PC-9 (cell line): ENCODE measurements around the gene MAFG. TPM values are rescaled to one million over a fixed set of nuclear protein-coding genes. Genes with fewer than 3 reads are reported as not detected.

Experiments
- BruUV-seq: library from RNA; stranded (reverse); fragments of 400-500 nt; replicated peaks from 2 replicates; lab custom pipeline; 2021; lab: Mats Ljungman, UMichigan
- CTCF ChIA-PET: fragments of 300-600 bp; sonication (Branson Sonifier 250); formaldehyde crosslinking; loops from one replicate; lab custom pipeline; 2022; ENCODE audit warnings: antibody characterized with exemption; lab: Charles Lee
- POLR2A ChIA-PET: fragments of 300-600 bp; sonication (Branson Sonifier 250); formaldehyde crosslinking; loops from one replicate; lab custom pipeline; 2022; ENCODE audit warnings: antibody characterized with exemption; ENCODE audit not compliant: unreplicated experiment; lab: Charles Lee
- DNase-seq, 2 experiments: peaks; one replicate each; pipeline versions ENCODE4 v3.0.0 to v3.0.0-alpha.2; 2015 to 2022; ENCODE audit warnings: mixed read lengths in 1 of 2
- H2AFZ ChIP-seq: fragments of 200-600 bp; sonication (generic); 2 replicates; pipeline ENCODE4 v1.8.1; 2017; ENCODE audit warnings: antibody characterized with exemption
- H3F3A ChIP-seq: fragments of 200-600 bp; sonication (generic); 2 replicates; pipeline ENCODE4 v1.8.1; 2017; ENCODE audit warnings: antibody characterized with exemption, mild to moderate bottlenecking, low read depth; ENCODE audit not compliant: insufficient read depth
- H3K27ac ChIP-seq: fragments of 200-600 bp; sonication (generic); 2 replicates; pipeline ENCODE4 v1.6.1; 2016; ENCODE audit warnings: mixed run types
- H3K27me3 ChIP-seq: fragments of 200-600 bp; sonication (generic); 2 replicates; pipeline ENCODE4 v1.6.1; 2016; ENCODE audit warnings: low read depth, mixed run types; ENCODE audit not compliant: insufficient read depth
- H3K36me3 ChIP-seq: fragments of 200-600 bp; sonication (generic); 2 replicates; pipeline ENCODE4 v1.6.1; 2016; ENCODE audit warnings: low read depth, mixed run types
- H3K4me1 ChIP-seq: fragments of 200-600 bp; sonication (generic); replicated peaks from 2 replicates; pipeline ENCODE4 v1.6.1; 2016; ENCODE audit warnings: mixed run types; ENCODE audit not compliant: insufficient read depth
- H3K4me2 ChIP-seq: fragments of 200-600 bp; sonication (generic); 2 replicates; pipeline ENCODE4 v1.6.1; 2017; ENCODE audit warnings: mixed run types
- H3K4me3 ChIP-seq: fragments of 200-600 bp; sonication (generic); 2 replicates; pipeline ENCODE4 v1.6.1; 2016; ENCODE audit warnings: mixed run types
- H3K79me2 ChIP-seq: fragments of 200-600 bp; sonication (generic); 2 replicates; pipeline ENCODE4 v1.6.1; 2017; ENCODE audit warnings: low read depth, mixed run types
- H3K9me2 ChIP-seq: fragments of 200-600 bp; sonication (generic); 2 replicates; pipeline ENCODE4 v1.8.1; 2017; ENCODE audit warnings: mild to moderate bottlenecking; ENCODE audit not compliant: insufficient read depth
- H3K9me3 ChIP-seq: fragments of 200-600 bp; sonication (generic); 2 replicates; pipeline ENCODE4 v1.8.1; 2016; ENCODE audit warnings: low read depth; ENCODE audit not compliant: insufficient read depth
- H4K20me1 ChIP-seq: fragments of 200-600 bp; sonication (generic); 2 replicates; pipeline ENCODE4 v1.8.1; 2017; ENCODE audit not compliant: insufficient read depth
- CTCF ChIP-seq: fragments of 200-600 bp; sonication (generic); conservative IDR thresholded peaks from 2 replicates; pipeline ENCODE4 v1.6.1; 2017; ENCODE audit warnings: mixed run types, antibody characterized with exemption, mild to moderate bottlenecking, moderate library complexity
- EZH2 ChIP-seq: fragments of 200-600 bp; sonication (generic); IDR thresholded peaks from 2 replicates; pipeline ENCODE4 v1.8.0; 2017; ENCODE audit warnings: antibody characterized with exemption, low read depth
- intact Hi-C: fragments of 100-400 bp; cut with micrococcal nuclease; formaldehyde crosslinking; loops from one replicate; pipeline ENCODE4 v1.10.0; 2022; ENCODE audit not compliant: unreplicated experiment
- total RNA-seq: library from RNA; stranded (reverse); gene quantifications from 2 replicates; pipeline ENCODE4 v1.2.3, GENCODE V29; 2021

Gene MAFG
- total RNA-seq, 1 experiment from 2014 or later: 79.5 TPM

DNA sequence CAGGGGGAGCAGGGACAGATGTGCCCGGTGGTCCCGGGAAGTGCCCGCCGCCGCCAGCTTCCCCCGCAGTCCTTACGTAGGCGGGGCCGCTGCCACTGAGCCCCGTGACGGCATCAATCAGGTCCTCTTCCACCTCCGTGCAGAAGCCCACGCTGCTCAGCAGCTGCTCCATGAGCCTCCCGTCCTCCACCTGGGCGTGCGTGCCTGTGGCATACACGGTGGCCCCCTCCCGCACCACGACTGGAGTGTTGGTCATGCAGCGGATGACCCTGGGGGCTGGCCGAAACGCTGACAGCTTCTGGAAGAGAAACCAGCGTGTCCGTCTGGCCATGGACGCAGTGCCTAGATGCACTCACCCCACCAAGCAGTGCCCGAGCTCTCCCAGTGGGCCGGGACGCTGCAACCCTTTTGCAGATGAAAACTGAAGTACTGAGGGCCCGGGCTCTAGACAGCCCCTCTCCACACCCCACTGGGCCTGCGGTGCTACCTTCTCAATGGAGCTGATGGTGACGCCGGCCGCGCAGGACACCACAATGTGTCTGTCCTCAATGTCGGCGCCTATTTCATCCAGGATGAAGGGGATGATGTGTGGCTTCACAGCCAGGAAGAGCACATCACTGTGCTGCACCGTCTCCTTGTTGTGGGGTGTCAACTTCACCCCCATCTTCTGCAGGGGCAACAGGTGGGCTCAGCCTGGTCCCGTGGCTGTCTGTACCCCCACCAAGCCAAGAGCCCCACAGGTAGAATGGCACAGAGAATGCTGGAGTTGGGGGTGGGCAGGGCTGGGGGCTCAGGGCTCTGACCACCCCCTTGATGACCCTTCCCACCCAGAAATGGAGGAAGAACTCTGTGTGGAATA is 7.5 kb upstream of the MAFG start:
- POLR2A ChIA-PET: interaction anchor here (0.6 kb wide), 1 partner anchor 411 kb away, joined by 3 read pairs; no protein-coding TSS in a partner anchor
- intact Hi-C loops: no loop called here
- no peaks in the 10 kb centered on the region for H3K36me3 ChIP-seq
- H3K9me2 ChIP-seq: no peaks in the 10 kb centered on the region
- no peaks in the 10 kb centered on the region for H4K20me1 ChIP-seq
- no peaks in the 10 kb centered on the region for H3K27me3 ChIP-seq
- H3K79me2 ChIP-seq: no peaks in the 10 kb centered on the region
- CTCF ChIA-PET: no interaction called here
- no peak overlapping the region; the same call in 1 of the 2 replicates for H3K4me2 ChIP-seq
- BruUV-seq: no TSS peak
- H3K9me3 ChIP-seq: no peaks in the 10 kb centered on the region
- TF ChIP-seq CTCF (no peak), EZH2 (no peak)
- H3K4me3 ChIP-seq: no peak overlapping the region
- no peaks in the 10 kb centered on the region; the same call in 1 of the 2 replicates for H3F3A ChIP-seq
- no peak overlapping the region for H2AFZ ChIP-seq
- H3K27ac ChIP-seq: no peak overlapping the region
- DNase-seq: no peak
- H3K4me1 ChIP-seq: no peaks in the 10 kb centered on the region

- H3K4me3 ChIP-seq: no peak overlapping the region
- no peaks in the 10 kb centered on the region for H3K36me3 ChIP-seq
- no peaks in the 10 kb centered on the region; the same call in 1 of the 2 replicates for H3F3A ChIP-seq
- H3K27me3 ChIP-seq: no peaks in the 10 kb centered on the region
- BruUV-seq: no TSS peak
- no peak overlapping the region for H3K4me2 ChIP-seq
- H3K27ac ChIP-seq: no peak overlapping the region
- no peaks in the 10 kb centered on the region for H3K9me2 ChIP-seq
- intact Hi-C loops: no loop called here
- ChIA-PET CTCF (no interaction called here), POLR2A (interaction anchor here (0.6 kb wide), 1 partner anchor 412 kb away, joined by 3 read pairs; no protein-coding TSS in a partner anchor)
- TF ChIP-seq CTCF: no peak
- no peak for TF ChIP-seq EZH2
- H3K79me2 ChIP-seq: no peaks in the 10 kb centered on the region
- H2AFZ ChIP-seq: no peak overlapping the region
- H4K20me1 ChIP-seq: no peaks in the 10 kb centered on the region
- H3K4me1 ChIP-seq: no peaks in the 10 kb centered on the region
- DNase-seq: no peak
- no peaks in the 10 kb centered on the region for H3K9me3 ChIP-seq
These were observed 6.7 kb upstream of the MAFG start for GRCh38 chr17:81934098-81934757.

- TF ChIP-seq CTCF: no peak
- TF ChIP-seq EZH2: no peak
- Histone ChIP-seq H3K27ac (no peak overlapping the region), H3K9me3 (no peaks in the 10 kb centered on the region), H3K4me1 (peaks cover 4% of the 10 kb centered on the region; the same call in 1 of the 2 replicates), H4K20me1 (no peaks in the 10 kb centered on the region), H3K36me3 (no peaks in the 10 kb centered on the region), H3K4me3 (no peak overlapping the region), H2AFZ (no peak overlapping the region), H3K9me2 (no peaks in the 10 kb centered on the region), H3F3A (no peaks in the 10 kb centered on the region; the same call in 1 of the 2 replicates), H3K27me3 (no peaks in the 10 kb centered on the region), H3K4me2 (no peak overlapping the region), H3K79me2 (no peaks in the 10 kb centered on the region)
- BruUV-seq: no TSS peak
- ChIA-PET POLR2A (interaction anchor here (0.5 to 0.6 kb wide), 2 partner anchors 89 to 202 kb away, joined by 3 to 14 read pairs; partner anchors contain the start of gene CENPX), CTCF (no interaction called here)
- intact Hi-C loops: no loop called here
- no peak for DNase-seq
These were observed 5.7 kb upstream of the MAFG start for GRCh38 chr17:81933178-81933699.
